HEK293T (cell line): ENCODE measurements around the gene MGMT.

ENCODE experiments used
- CTCF ChIA-PET: fragments of 350-600 bp; formaldehyde crosslinking; extraction: SDS; loops from one replicate; lab custom pipeline; 2021; ENCODE audit warnings: antibody characterized with exemption, inconsistent platforms; lab: Yijun Ruan, JAX
- POLR2A ChIA-PET: fragments of 350-600 bp; formaldehyde crosslinking; extraction: SDS; loops from one replicate; lab custom pipeline; 2020; ENCODE audit warnings: antibody characterized with exemption, inconsistent platforms; lab: Yijun Ruan, JAX
- DNase-seq: peaks from one replicate; pipeline ENCODE4 v3.0.0; 2012; ENCODE audit warnings: mixed read lengths; ENCODE audit errors: extremely low spot score
- ARNT ChIP-seq: fragments of 450-650 bp; IDR thresholded peaks from 2 replicates; pipeline ENCODE4 v1.6.1; 2017; ENCODE audit warnings: mild to moderate bottlenecking
- BHLHE40 ChIP-seq: fragments of 450-650 bp; IDR thresholded peaks from 2 replicates; pipeline ENCODE4 v1.6.1; 2016; ENCODE audit warnings: mild to moderate bottlenecking, moderate library complexity, borderline replicate concordance
- CTBP1 ChIP-seq: fragments of 450-650 bp; IDR thresholded peaks from 2 replicates; pipeline ENCODE4 v1.6.1; 2016; ENCODE audit warnings: borderline replicate concordance
- ELF4 ChIP-seq: fragments of 450-650 bp; IDR thresholded peaks from 2 replicates; pipeline ENCODE4 v1.6.1; 2017; ENCODE audit warnings: antibody characterized with exemption
- FOXA1 ChIP-seq: fragments of 450-650 bp; IDR thresholded peaks from 2 replicates; pipeline ENCODE4 v1.6.1; 2016; ENCODE audit warnings: mild to moderate bottlenecking
- FOXK2 ChIP-seq: fragments of 450-650 bp; IDR thresholded peaks from 2 replicates; pipeline ENCODE4 v1.6.1; 2016; ENCODE audit warnings: mild to moderate bottlenecking
- FOXM1 ChIP-seq: fragments of 450-650 bp; IDR thresholded peaks from 2 replicates; pipeline ENCODE4 v1.6.1; 2017; ENCODE audit warnings: mild to moderate bottlenecking, borderline replicate concordance
- HDGF ChIP-seq: fragments of 450-650 bp; IDR thresholded peaks from 2 replicates; pipeline ENCODE4 v1.6.1; 2017; ENCODE audit warnings: antibody characterized with exemption, borderline replicate concordance
- L3MBTL2 ChIP-seq: fragments of 450-650 bp; conservative IDR thresholded peaks from 2 replicates; pipeline ENCODE4 v1.6.1; 2016; ENCODE audit warnings: mild to moderate bottlenecking
- LEF1 ChIP-seq: fragments of 450-650 bp; IDR thresholded peaks from 2 replicates; pipeline ENCODE4 v1.6.1; 2017; ENCODE audit warnings: mild to moderate bottlenecking, borderline replicate concordance
- NFRKB ChIP-seq: fragments of 450-650 bp; IDR thresholded peaks from 2 replicates; pipeline ENCODE4 v1.6.1; 2016; ENCODE audit warnings: mild to moderate bottlenecking, moderate library complexity
- SP1 ChIP-seq: fragments of 450-650 bp; IDR thresholded peaks from 2 replicates; pipeline ENCODE4 v1.6.1; 2017
- SUZ12 ChIP-seq: fragments of 450-650 bp; IDR thresholded peaks from 2 replicates; pipeline ENCODE4 v1.6.1; 2016; ENCODE audit warnings: mild to moderate bottlenecking
- TARDBP ChIP-seq: fragments of 450-650 bp; IDR thresholded peaks from 2 replicates; pipeline ENCODE4 v1.6.1; 2016
- ZNF384 ChIP-seq: fragments of 450-650 bp; IDR thresholded peaks from 2 replicates; pipeline ENCODE4 v1.6.1; 2016
- TF ChIP-seq, protein P1 (sequence below): fragments of 450-650 bp; IDR thresholded peaks from 2 replicates; pipeline ENCODE4 v1.6.1; 2016

The MGMT gene

DNA sequence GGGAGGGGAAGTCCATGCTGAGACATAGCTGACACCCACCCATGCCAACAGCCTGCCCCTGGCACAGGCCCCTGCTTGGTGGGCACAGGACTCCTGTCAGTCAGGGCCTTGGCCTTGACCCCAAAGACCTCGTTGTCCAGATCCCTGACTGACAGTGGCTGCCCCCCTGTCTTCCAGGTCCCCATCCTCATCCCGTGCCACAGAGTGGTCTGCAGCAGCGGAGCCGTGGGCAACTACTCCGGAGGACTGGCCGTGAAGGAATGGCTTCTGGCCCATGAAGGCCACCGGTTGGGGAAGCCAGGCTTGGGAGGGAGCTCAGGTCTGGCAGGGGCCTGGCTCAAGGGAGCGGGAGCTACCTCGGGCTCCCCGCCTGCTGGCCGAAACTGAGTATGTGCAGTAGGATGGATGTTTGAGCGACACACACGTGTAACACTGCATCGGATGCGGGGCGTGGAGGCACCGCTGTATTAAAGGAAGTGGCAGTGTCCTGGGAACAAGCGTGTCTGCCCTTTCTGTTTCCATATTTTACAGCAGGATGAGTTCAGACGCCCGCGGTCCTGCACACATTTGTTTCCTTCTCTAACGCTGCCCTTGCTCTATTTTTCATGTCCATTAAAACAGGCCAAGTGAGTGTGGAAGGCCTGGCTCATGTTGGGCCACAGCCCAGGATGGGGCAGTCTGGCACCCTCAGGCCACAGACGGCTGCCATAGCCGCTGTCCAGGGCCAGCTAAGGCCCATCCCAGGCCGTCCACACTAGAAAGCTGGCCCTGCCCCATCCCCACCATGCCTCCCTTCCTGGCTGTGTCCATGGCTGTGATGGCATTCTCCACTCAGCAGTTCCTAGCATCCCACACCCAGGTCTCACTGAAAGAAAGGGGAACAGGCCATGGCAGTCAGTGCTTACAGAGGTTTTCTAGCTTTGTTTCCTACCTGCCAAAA lies 299.8 kb downstream of the MGMT start:
- DNase-seq: no peak
- no peak for TF ChIP-seq FOXK2
- no peak for TF ChIP-seq SP1
- TF ChIP-seq, protein P1, sequence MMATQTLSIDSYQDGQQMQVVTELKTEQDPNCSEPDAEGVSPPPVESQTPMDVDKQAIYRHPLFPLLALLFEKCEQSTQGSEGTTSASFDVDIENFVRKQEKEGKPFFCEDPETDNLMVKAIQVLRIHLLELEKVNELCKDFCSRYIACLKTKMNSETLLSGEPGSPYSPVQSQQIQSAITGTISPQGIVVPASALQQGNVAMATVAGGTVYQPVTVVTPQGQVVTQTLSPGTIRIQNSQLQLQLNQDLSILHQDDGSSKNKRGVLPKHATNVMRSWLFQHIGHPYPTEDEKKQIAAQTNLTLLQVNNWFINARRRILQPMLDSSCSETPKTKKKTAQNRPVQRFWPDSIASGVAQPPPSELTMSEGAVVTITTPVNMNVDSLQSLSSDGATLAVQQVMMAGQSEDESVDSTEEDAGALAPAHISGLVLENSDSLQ: no peak
- no peak for TF ChIP-seq LEF1
- ChIA-PET POLR2A (no interaction called here), CTCF (interaction anchor here (0.7 kb wide), 1 partner anchor 1299 kb away, joined by 3 read pairs; no protein-coding TSS in a partner anchor)

DNA sequence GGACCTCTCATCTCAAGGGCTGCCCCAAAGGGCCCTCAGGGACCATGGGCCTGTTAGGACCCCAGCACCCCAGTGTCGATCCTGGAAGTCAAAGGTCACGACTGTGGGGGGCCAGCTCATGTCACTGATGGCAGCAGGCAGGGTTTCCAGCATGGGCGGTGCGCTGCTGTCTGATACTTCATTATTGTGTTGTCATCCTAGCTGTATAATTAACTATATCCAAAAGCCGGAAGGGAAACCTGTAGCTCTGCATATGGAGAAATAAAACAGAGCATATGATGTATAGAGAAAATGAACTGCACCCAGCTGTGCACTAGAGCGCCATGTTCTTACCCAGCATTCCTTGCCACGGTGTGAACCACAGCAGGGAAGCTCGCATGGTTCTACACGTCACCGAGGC lies 300.7 kb downstream of the MGMT start:
- CTCF ChIA-PET: interaction anchor here (0.7 kb wide), 2 partner anchors 10 to 1300 kb away, joined by 3 read pairs; no protein-coding TSS in a partner anchor
- no peak for TF ChIP-seq SP1
- TF ChIP-seq ZNF384: no peak
- TF ChIP-seq NFRKB: no peak
- TF ChIP-seq CTBP1: no peak
- TF ChIP-seq SUZ12: no peak
- no peak for TF ChIP-seq FOXK2
- TF ChIP-seq HDGF: no peak
- TF ChIP-seq LEF1: no peak
- no peak for TF ChIP-seq FOXA1
- no peak for TF ChIP-seq ELF4
- POLR2A ChIA-PET: no interaction called here
- no peak for DNase-seq

DNA sequence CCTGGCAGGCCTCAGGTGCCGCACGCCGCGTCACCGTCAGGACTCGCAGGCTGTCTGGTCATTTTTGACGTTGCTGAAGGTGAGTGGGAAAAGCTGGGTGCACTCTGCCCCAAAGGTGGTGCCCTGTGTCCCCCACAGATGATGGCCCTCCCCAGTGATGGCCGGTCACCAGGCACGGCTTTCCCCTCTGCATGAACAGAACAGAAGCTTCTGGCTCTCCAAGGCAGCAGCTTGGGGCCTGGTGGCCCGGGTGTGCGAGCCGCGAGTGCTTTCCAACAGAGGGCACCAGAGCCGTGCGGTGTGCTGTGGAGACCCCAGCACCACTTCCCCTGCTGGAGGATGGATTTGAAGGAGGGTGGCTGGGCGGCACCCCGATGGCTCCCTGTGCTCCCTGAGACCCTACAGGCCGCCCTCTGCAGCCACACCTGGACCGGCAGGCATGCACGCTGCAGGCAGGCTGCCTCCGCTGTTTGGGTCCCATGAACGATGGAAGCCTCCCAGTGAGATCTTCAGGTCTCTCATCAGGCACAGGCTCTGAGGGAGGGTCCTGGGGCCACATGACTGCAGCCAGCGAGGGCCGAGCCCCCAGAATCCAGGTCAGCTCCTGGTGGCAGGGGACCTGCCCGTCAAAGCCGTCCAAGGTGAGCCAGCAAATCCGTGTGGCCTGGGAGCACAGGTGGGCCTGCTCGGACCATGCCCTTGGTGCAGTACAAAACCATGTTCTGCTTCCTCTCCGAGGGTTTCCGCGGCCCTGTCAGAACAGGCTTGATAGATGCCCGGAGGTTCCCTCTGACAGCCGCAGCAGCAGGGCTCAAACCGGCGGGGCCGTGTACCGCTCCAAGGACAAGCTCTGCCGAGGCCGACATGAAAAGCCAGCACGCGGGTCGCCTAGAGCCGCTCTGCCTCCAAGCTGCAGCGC lies 301.7 kb downstream of the MGMT start:
- ChIA-PET POLR2A (no interaction called here), CTCF (interaction anchor here (0.7 kb wide), 1 partner anchor 9 kb away, joined by 3 read pairs; no protein-coding TSS in a partner anchor)
- TF ChIP-seq ELF4 (no peak), NFRKB (no peak), LEF1 (no peak), CTBP1 (no peak), ARNT (no peak), FOXA1 (no peak), FOXK2 (no peak)
- DNase-seq: no peak

DNA sequence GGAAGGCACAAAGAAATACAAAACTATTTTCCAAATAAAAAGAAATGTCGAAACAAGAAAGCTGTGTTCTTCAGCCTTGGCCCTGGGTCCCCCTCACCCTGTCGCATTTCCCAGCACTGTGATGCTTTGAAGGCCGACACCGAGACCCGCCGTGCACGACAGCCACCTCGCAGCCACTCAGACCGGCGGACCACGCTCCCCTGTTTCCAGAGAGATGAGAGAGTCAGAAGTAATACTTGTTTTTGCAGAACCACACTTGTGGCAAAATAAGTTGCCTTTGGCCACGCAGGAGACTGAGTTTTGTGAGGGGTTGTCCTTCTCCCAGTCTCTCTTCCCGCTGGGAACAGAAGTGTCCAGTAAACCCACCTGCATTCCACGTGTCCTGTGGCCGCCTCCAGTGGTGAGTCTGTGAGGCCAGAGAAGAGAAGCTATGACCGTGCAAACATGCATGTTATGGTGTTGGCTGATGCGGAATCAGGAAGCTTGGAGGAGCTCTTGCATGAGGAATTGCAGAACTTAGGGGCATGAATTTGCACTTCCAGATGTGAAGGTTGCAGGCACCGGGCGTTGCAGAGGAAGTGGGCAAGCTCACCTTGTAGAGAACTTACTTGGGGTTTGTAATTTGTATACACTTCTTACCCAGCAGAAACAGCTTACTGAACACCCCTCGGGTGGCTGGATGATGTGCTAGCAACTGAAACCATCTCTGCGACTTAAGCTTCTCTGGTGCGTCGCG lies 302.5 kb downstream of the MGMT start:
- POLR2A ChIA-PET: no interaction called here
- CTCF ChIA-PET: no interaction called here
- no peak for DNase-seq
- no peak for TF ChIP-seq HDGF
- TF ChIP-seq L3MBTL2: no peak
- TF ChIP-seq ARNT: no peak
- no peak for TF ChIP-seq NFRKB
- TF ChIP-seq SUZ12: no peak
- no peak for TF ChIP-seq ZNF384
- TF ChIP-seq FOXK2: no peak
- no peak for TF ChIP-seq BHLHE40
- TF ChIP-seq LEF1: no peak
- TF ChIP-seq ELF4: no peak
- no peak for TF ChIP-seq CTBP1
- TF ChIP-seq TARDBP: no peak
- no peak for TF ChIP-seq FOXM1

DNA sequence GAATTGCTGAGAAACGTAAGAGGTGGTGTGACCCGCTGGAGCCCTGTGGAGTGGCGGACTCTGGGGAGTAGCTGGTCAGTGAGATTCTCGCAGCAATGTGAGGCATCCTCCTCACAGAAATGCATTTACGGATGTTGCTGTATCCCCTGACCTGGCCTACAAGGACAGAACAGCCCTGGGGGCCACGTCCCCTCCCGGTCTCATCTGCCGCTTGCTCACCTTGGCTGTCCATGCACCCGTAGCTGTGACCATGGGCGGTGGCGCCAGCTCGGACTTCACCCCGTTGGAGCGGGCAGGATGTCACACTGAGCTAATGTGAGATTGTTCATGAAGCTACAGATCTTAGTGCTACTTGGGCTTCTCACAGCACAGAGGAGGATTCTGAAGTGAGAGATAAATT lies 303.2 kb downstream of the MGMT start:
- TF ChIP-seq SUZ12 (no peak), LEF1 (no peak), TARDBP (no peak), CTBP1 (no peak), HDGF (no peak), ZNF384 (no peak), ARNT (no peak), NFRKB (no peak), FOXK2 (no peak), BHLHE40 (no peak), ELF4 (no peak), SP1 (no peak), FOXA1 (no peak), L3MBTL2 (no peak), FOXM1 (no peak)
- TF ChIP-seq, protein P1: no peak
- ChIA-PET CTCF (interaction anchor here (0.6 kb wide), 1 partner anchor 82 kb away, joined by 3 read pairs; no protein-coding TSS in a partner anchor), POLR2A (no interaction called here)
- DNase-seq: no peak
